Measurements from ENCODE around the gene ASB14. TPM values are rescaled to one million over a fixed set of nuclear protein-coding genes. Genes with fewer than 3 reads are reported as not detected.

ASB14 gene
- total RNA-seq, 1 donor from 2014 or later, result not detected

GRCh38 chr3:57261929-57262328 is 30.6 kb downstream of the ASB14 start:
- DNase-seq (ENCODE audit: extremely low read depth, low read depth, low spot score), result no peak

- DNase-seq (ENCODE audit: extremely low read depth, low read depth, low spot score), result no peak
Measured at GRCh38 chr3:57261119-57261518, 31.4 kb downstream of the ASB14 start.

DNA sequence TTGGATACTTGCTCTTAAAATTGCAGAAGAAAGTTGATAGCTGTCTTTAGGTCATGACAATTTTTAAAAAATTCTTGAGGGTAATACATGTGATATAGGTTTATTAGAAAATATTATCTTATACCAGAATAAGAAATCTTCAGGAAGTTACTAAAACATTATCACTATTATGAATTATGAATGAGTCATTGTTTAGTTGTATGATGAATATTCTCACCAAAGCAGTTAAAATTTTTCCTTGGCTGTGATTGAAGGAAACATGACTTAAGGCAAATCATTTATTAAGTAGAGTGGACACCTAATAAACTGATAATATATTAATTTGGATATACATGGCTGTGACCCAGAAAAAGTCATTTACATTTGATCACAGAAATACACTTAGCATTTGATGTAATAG is 34.8 kb downstream of the ASB14 start:
- DNase-seq (ENCODE audit: extremely low read depth, low read depth, low spot score), result no peak

- DNase-seq (ENCODE audit: extremely low read depth, low read depth, low spot score), result no peak
Measured at GRCh38 chr3:57256844-57257243, 35.6 kb downstream of the ASB14 start.

- no peak for DNase-seq (ENCODE audit: extremely low read depth, low read depth, low spot score)
Measured at GRCh38 chr3:57252404-57252803, 40.1 kb downstream of the ASB14 start.

- DNase-seq (ENCODE audit: extremely low read depth, low read depth, low spot score), result no peak
Measured at GRCh38 chr3:57244946-57245345, 47.5 kb downstream of the ASB14 start.

DNA sequence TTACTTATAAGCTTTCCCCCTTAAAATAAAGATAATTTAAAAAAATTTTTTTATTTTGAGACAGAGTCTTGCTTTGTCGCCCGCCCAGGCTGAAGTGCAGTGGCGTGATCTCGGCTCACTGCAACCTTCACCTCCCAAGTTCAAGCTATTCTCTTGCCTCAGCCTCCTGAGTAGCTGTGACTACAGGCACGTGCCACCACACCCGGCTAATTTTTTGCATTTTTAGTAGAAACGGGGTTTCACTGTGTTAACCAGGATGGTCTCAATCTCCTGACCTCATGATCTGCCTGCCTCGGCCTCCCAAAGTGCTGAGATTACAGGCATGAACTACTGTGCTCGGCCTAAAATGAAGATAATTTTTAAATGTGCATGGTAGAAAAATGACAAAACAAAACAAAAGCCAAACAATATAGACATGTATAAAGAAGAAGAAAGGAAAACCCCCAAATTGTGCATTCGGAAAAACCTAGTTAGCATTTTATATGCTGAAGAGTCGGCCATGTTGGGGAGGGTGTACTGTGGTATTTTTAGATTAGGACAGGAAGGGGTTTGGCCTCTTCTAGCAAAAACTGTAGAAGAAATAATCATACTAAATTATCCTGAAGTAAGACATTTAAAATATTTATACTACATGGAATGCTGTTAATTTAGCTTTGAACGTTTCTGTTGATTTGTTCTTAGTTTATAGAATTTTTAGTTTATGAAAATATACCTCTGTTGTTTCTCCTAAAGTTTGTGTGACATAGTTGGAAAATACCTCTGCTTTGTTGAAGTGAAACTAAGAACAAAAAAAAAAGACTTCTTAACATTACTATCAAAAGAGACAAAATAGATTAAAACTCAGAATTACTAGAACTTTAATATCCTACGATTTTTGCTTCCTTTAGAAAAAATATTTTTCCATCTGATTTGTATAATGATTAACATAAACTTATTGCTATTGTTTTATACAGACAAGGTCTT is 57.6 kb downstream of the ASB14 start:
- no peak for DNase-seq (ENCODE audit: extremely low read depth, low read depth, low spot score)

GRCh38 chr3:57233799-57234198 is 58.7 kb downstream of the ASB14 start:
- no peak for DNase-seq (ENCODE audit: extremely low read depth, low read depth, low spot score)

GRCh38 chr3:57230006-57230405 is 62.5 kb downstream of the ASB14 start:
- DNase-seq (ENCODE audit: extremely low read depth, low read depth, low spot score), result no peak

DNA sequence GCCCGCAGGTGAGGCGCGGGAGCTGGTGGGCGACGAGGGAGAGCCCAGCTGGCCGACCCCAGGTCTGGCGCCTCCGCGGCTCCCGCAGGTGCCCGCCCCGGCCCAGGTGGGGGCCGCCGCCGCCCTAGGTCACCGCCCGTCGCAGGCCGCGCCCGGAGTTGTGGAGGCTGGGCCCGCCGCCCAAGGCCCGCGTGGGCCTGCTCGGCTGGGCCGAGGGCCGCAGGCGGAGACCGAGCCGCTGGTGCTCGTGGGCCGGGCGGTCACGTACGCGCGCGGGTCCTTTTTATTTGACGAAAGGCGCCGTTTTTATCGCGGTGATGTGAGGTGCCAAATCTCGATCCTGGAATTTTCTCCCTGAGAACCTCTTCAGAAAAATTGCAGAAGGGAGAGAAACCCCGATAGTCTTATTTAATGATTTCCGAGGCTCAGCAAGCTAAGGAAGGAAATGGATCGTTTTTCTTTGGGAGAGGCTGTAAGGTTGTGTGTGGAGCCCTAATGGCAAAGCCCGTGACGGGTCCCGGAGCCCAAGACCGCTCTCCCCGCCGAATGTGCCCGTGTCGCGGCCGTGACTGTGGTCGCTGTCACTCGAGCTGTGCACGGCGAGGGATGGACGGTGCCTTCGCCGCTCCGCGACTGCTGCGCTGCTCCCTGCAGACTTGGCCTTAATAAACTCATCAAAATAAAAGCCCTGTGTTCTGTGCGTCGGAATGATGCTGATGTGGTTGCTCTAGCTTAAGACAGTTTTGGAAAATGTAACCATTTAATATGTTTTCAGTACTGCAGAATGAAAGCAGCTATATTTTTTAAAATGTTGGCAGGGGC is 64.3 kb downstream of the ASB14 start:
- no peak for DNase-seq (ENCODE audit: extremely low read depth, low read depth, low spot score)

- peak; percentile 51 for DNase-seq (ENCODE audit: extremely low read depth, low read depth, low spot score)
Measured at GRCh38 chr3:57227204-57227929, 65.1 kb downstream of the ASB14 start, which contains the start of gene APPL1. APPL1 (plus strand) TSS chr3:57227729; CDS start chr3:57227884, 155 bp downstream.

- DNase-seq (ENCODE audit: extremely low read depth, low read depth, low spot score), result no peak
Measured at GRCh38 chr3:57226176-57226575, 66.3 kb downstream of the ASB14 start.

DNA sequence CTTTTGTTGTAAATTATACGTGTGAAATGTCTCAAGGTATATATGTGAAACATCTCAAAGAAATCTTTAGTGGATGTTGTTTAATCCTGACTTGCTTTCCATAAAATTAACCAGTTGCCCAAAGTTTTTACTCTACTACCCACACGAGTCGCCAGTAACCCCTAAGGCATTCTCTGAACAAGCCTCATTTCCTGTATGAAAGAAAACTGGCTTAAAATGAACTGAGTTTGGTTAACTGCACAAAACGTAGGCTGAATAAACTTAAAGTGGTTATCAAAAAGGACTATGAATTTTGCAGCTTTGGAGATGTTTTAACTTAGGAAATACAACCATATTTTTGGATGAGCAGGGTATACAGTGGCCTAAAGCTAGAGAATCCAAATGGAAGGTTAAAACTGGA is 67.6 kb downstream of the ASB14 start:
- no peak for DNase-seq (ENCODE audit: extremely low read depth, low read depth, low spot score)

GRCh38 chr3:57221883-57222282 is 70.6 kb downstream of the ASB14 start:
- no peak for DNase-seq (ENCODE audit: extremely low read depth, low read depth, low spot score)

Other genes starting within 250 kb of the ASB14 start
- gene SPATA12, start 232.0 kb downstream of the ASB14 start, total RNA-seq, result 0.15 and 0.18 TPM in 2 replicates
- 2.3 and 3.2 TPM in 2 replicates for gene IL17RD, start 127.3 kb downstream of the ASB14 start, total RNA-seq
- 0.58 and 1.0 TPM in 2 replicates for gene HESX1, start 92.7 kb downstream of the ASB14 start, total RNA-seq
- gene APPL1, start 65.0 kb downstream of the ASB14 start, total RNA-seq, result 24.2 and 24.5 TPM in 2 replicates

Data from glomerular endothelial cell (primary cell).